ENCODE measurements around the gene ISM1.

- TF ChIP-seq TCF12 (IDR thresholded peaks at IDR 0.05; ENCODE audit: low read depth) = no peak
- TF ChIP-seq EP300 (IDR thresholded peaks at IDR 0.05; ENCODE audit: borderline replicate concordance) = no peak
These were observed 15.6 kb upstream of the ISM1 start for GRCh38 chr20:13205425-13205824.
